IMR-90 (cell line): ENCODE results near the gene TM4SF18. TPM values are rescaled to one million over a fixed set of nuclear protein-coding genes. Genes with fewer than 3 reads are reported as not detected.

ENCODE experiments used
- ATAC-seq: fragments of 200-7000 bp; cut with Tn5 transposase; 2 replicates; pipeline ENCODE4 v1.9.1; 2020; ENCODE audit warnings: low read depth, mild to moderate bottlenecking, moderate library complexity
- BruUV-seq: library from RNA; stranded (reverse); fragments of 400-500 nt; replicated peaks from 2 replicates; lab custom pipeline; 2021; lab: Mats Ljungman, UMichigan
- CTCF ChIA-PET: fragments of 300-600 bp; formaldehyde crosslinking; extraction: SDS; loops from one replicate; lab custom pipeline; 2021; ENCODE audit warnings: antibody characterized with exemption; lab: Yijun Ruan, JAX
- POLR2A ChIA-PET: fragments of 300-600 bp; sonication (Branson Sonifier 250); formaldehyde crosslinking; loops from one replicate; lab custom pipeline; 2022; ENCODE audit warnings: antibody characterized with exemption; ENCODE audit not compliant: unreplicated experiment; lab: Charles Lee
- DNase-seq: peaks from one replicate; pipeline ENCODE4 v3.0.0; 2013
- H2AFZ ChIP-seq: replicated peaks from 2 replicates; pipeline ENCODE3; 2013; ENCODE audit warnings: low read length, mild to moderate bottlenecking; ENCODE audit not compliant: poor library complexity
- H2AK5ac ChIP-seq: 2 replicates; pipeline ENCODE4 v1.6.1; 2013; ENCODE audit warnings: low read depth, low read length, inconsistent platforms
- H2AK9ac ChIP-seq: replicated peaks from 2 replicates; pipeline ENCODE3; 2013; ENCODE audit warnings: mild to moderate bottlenecking, low read depth, low read length, moderate library complexity; ENCODE audit not compliant: poor library complexity
- H2BK120ac ChIP-seq: 2 replicates; pipeline ENCODE4 v1.6.1; 2013; ENCODE audit warnings: low read depth, low read length, inconsistent platforms
- H2BK15ac ChIP-seq: 3 replicates; pipeline ENCODE4 v1.6.1; 2013; ENCODE audit warnings: low read depth, low read length, inconsistent platforms
- H2BK20ac ChIP-seq: 2 replicates; pipeline ENCODE4 v1.6.1; 2013; ENCODE audit warnings: low read depth, mild to moderate bottlenecking, inconsistent platforms, low read length, moderate library complexity
- H2BK5ac ChIP-seq: 2 replicates; pipeline ENCODE4 v1.6.1; 2013; ENCODE audit warnings: mild to moderate bottlenecking, low read depth, low read length, inconsistent platforms; ENCODE audit not compliant: poor library complexity, severe bottlenecking
- H3K14ac ChIP-seq: replicated peaks from 2 replicates; pipeline ENCODE4 v1.6.1; 2013; ENCODE audit warnings: low read depth, low read length, inconsistent platforms
- H3K18ac ChIP-seq: 2 replicates; pipeline ENCODE4 v1.6.1; 2013; ENCODE audit warnings: low read depth, low read length, control low read depth
- H3K23ac ChIP-seq: 2 replicates; pipeline ENCODE4 v1.6.1; 2013; ENCODE audit warnings: low read depth, low read length, inconsistent platforms
- H3K27ac ChIP-seq: 2 replicates; pipeline ENCODE4 v1.5.1; 2013; ENCODE audit warnings: mild to moderate bottlenecking, control low read depth, low read length; ENCODE audit not compliant: insufficient read depth
- H3K27me3 ChIP-seq: 2 replicates; pipeline ENCODE4 v1.6.1; 2013; ENCODE audit warnings: low read length; ENCODE audit not compliant: control insufficient read depth, insufficient read depth
- H3K36me3 ChIP-seq: 2 replicates; pipeline ENCODE4 v1.6.1; 2013; ENCODE audit warnings: low read length, mixed read lengths; ENCODE audit not compliant: control insufficient read depth, insufficient read depth
- H3K4ac ChIP-seq: 2 replicates; pipeline ENCODE4 v1.6.1; 2013; ENCODE audit warnings: low read depth, low read length, inconsistent platforms
- H3K4me1 ChIP-seq: 2 replicates; pipeline ENCODE4 v1.6.1; 2013; ENCODE audit warnings: low read length, mixed read lengths; ENCODE audit not compliant: control insufficient read depth, insufficient read depth
- H3K4me2 ChIP-seq: 2 replicates; pipeline ENCODE4 v1.6.1; 2013; ENCODE audit warnings: low read depth, mild to moderate bottlenecking, control low read depth, low read length, moderate library complexity
- H3K4me3 ChIP-seq: 2 replicates; pipeline ENCODE4 v1.5.1; 2013; ENCODE audit warnings: low read depth, mild to moderate bottlenecking, control low read depth, low read length, moderate library complexity; ENCODE audit not compliant: insufficient read depth
- H3K56ac ChIP-seq: 2 replicates; pipeline ENCODE4 v1.6.1; 2013; ENCODE audit warnings: low read length, inconsistent platforms; ENCODE audit not compliant: insufficient read depth; ENCODE audit errors: extremely low read depth
- H3K79me1 ChIP-seq, 2 experiments: 2 replicates each; pipeline ENCODE4 v1.6.1; 2013; ENCODE audit warnings: low read length in 2 of 2, inconsistent platforms in 1 of 2, low read depth in 1 of 2
- H3K9ac ChIP-seq: 2 replicates; pipeline ENCODE4 v1.6.1; 2013; ENCODE audit warnings: low read depth, low read length, control low read depth
- H3K9me1 ChIP-seq: 2 replicates; pipeline ENCODE4 v1.6.1; 2013; ENCODE audit warnings: low read length, inconsistent platforms; ENCODE audit not compliant: insufficient read depth
- H3K9me3 ChIP-seq: 2 replicates; pipeline ENCODE4 v1.6.1; 2013; ENCODE audit warnings: low read length; ENCODE audit not compliant: control insufficient read depth, insufficient read depth
- H4K20me1 ChIP-seq: 2 replicates; pipeline ENCODE4 v1.6.1; 2013; ENCODE audit warnings: low read length, inconsistent platforms; ENCODE audit not compliant: insufficient read depth
- H4K5ac ChIP-seq: 2 replicates; pipeline ENCODE4 v1.6.1; 2013; ENCODE audit warnings: mild to moderate bottlenecking, low read depth, low read length, control low read depth
- H4K8ac ChIP-seq, 2 experiments: 2 replicates each; pipeline ENCODE4 v1.6.1; 2013; ENCODE audit warnings: low read depth in 2 of 2, low read length in 2 of 2, control low read depth in 1 of 2, inconsistent platforms in 1 of 2
- H4K91ac ChIP-seq: 2 replicates; pipeline ENCODE4 v1.6.1; 2013; ENCODE audit warnings: low read depth, low read length, inconsistent platforms; ENCODE audit not compliant: insufficient read depth
- BHLHE40 ChIP-seq: fragments of 150-350 bp; IDR thresholded peaks from 2 replicates; pipeline ENCODE4 v1.6.1; 2016; ENCODE audit warnings: mild to moderate bottlenecking, low read depth, low read length
- CEBPB ChIP-seq: IDR thresholded peaks from 2 replicates; pipeline ENCODE4 v1.6.1; 2012; ENCODE audit warnings: low read depth, low read length, improper control_type of control experiment
- CHD1 ChIP-seq: IDR thresholded peaks from 2 replicates; pipeline ENCODE4 v1.6.1; 2012; ENCODE audit warnings: low read depth, low read length, improper control_type of control experiment
- MAFK ChIP-seq: IDR thresholded peaks from 2 replicates; pipeline ENCODE4 v1.6.1; 2012; ENCODE audit warnings: low read depth, low read length, improper control_type of control experiment
- MAZ ChIP-seq: IDR thresholded peaks from 2 replicates; pipeline ENCODE4 v1.6.1; 2012; ENCODE audit warnings: low read depth, mild to moderate bottlenecking, low read length, improper control_type of control experiment, moderate library complexity, borderline replicate concordance
- MXI1 ChIP-seq: IDR thresholded peaks from 2 replicates; pipeline ENCODE4 v1.6.1; 2012; ENCODE audit warnings: low read depth, mild to moderate bottlenecking, low read length, moderate library complexity, borderline replicate concordance
- NFE2L2 ChIP-seq: fragments of 150-350 bp; IDR thresholded peaks from 2 replicates; pipeline ENCODE4 v1.6.1; 2016; ENCODE audit warnings: low read depth, mild to moderate bottlenecking, low read length
- POLR2A ChIP-seq: IDR thresholded peaks from 2 replicates; pipeline ENCODE4 v1.6.1; 2012; ENCODE audit warnings: mild to moderate bottlenecking, low read depth, low read length
- RAD21 ChIP-seq: IDR thresholded peaks from 2 replicates; pipeline ENCODE4 v1.6.1; 2012; ENCODE audit warnings: low read length, improper control_type of control experiment
- RCOR1 ChIP-seq: IDR thresholded peaks from 2 replicates; pipeline ENCODE4 v1.6.1; 2012; ENCODE audit warnings: mild to moderate bottlenecking, low read length, improper control_type of control experiment; ENCODE audit not compliant: insufficient replicate concordance
- RFX5 ChIP-seq: IDR thresholded peaks from 2 replicates; pipeline ENCODE4 v1.8.0; 2012; ENCODE audit warnings: low read depth, mild to moderate bottlenecking, low read length, moderate library complexity
- SMC3 ChIP-seq: fragments of 150-350 bp; IDR thresholded peaks from 2 replicates; pipeline ENCODE4 v1.6.1; 2016; ENCODE audit warnings: low read depth, mild to moderate bottlenecking, antibody characterized with exemption, low read length, moderate library complexity
- WGBS, 2 experiments: methylation state at CpG; one replicate each; pipeline versions ENCODE4 v1.1.5 to v1.1.7; 2013; ENCODE audit warnings: missing lambda C conversion rate in 2 of 2; ENCODE audit not compliant: insufficient read length in 1 of 2; ENCODE audit errors: extremely low coverage in 2 of 2; 5-methylcytosine and 5-hydroxymethylcytosine counted together
- dilution Hi-C: fragments of 300-500 bp; cut with HindIII; formaldehyde crosslinking; loops from one replicate; pipeline ENCODE4 v1.14.3; 2018; ENCODE audit warnings: low sequenced_read_pairs; ENCODE audit not compliant: unreplicated experiment
- in situ Hi-C: fragments of 300-500 bp; cut with MboI; formaldehyde crosslinking; loops from 3 replicates; pipeline ENCODE4 v1.14.3; 2019; ENCODE audit warnings: low sequenced_read_pairs, inconsistent platforms, mixed read lengths
- intact Hi-C: fragments of 100-400 bp; cut with micrococcal nuclease; formaldehyde crosslinking; loops from 2 replicates; pipeline ENCODE4 v1.10.0; 2022
- polyA plus RNA-seq, 3 experiments: library from polyadenylated mRNA; depleted of rRNA; stranded (reverse); fragments of >200 nt; gene quantifications; 2 replicates each; pipeline ENCODE4 v1.2.3, GENCODE V29; 2012; ENCODE audit warnings: low replicate concordance in 1 of 3
- total RNA-seq: library from RNA; depleted of rRNA; stranded (reverse); fragments of >200 nt; gene quantifications from 2 replicates; pipeline ENCODE4 v1.2.3, GENCODE V29; 2012
- TF ChIP-seq, protein P1 (sequence below): fragments of 150-350 bp; IDR thresholded peaks from 2 replicates; pipeline ENCODE4 v1.6.1; 2016; ENCODE audit warnings: low read depth, mild to moderate bottlenecking, low read length, moderate library complexity, borderline replicate concordance
- TF ChIP-seq, protein P2 (sequence below): conservative IDR thresholded peaks from 2 replicates; pipeline ENCODE4 v1.5.1; 2012; ENCODE audit warnings: mild to moderate bottlenecking, low read depth, low read length, improper control_type of control experiment
- TF ChIP-seq, protein P3 (sequence below): fragments of 150-350 bp; IDR thresholded peaks from 2 replicates; pipeline ENCODE4 v1.6.1; 2017; ENCODE audit warnings: mild to moderate bottlenecking, antibody characterized with exemption, low read length, low read depth

TM4SF18 gene
- total and polyA plus RNA-seq, 2 of the 4 experiments (the other 2 are of a cell fraction) = under 0.01 TPM; not detected in 1

DNA sequence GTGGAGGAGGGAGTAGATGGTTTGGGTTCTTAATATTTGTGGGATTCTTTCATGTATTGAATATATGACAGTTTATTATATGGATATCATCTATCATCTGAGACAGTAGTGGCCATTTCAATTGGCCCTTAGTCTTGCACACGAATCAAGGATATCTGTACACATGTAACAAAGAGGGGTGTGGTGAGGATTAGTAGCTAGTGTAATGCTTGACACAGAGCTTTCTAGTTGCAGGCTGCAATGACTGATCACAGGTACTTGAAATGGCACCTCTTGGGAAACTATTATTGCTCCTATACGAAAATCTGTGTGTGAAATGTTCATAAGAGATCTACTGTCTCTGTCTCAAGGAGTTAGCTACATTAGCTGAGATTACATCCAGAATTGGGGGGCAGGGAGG, 31.2 kb upstream of the TM4SF18 start:
- BruUV-seq = no TSS peak
- H2AK5ac ChIP-seq = peak overlapping the region; percentile 81; the same call in 1 of the 2 replicates

More for the DNA sequence above, 31.2 kb upstream of the TM4SF18 start:
- TF ChIP-seq SMC3 (no peak), RAD21 (no peak), NFE2L2 (no peak), BHLHE40 (no peak), CHD1 (no peak), RFX5 (no peak), MAZ (no peak), CEBPB (no peak), RCOR1 (no peak), MXI1 (no peak), POLR2A (no peak), MAFK (no peak)
- TF ChIP-seq, protein P1, sequence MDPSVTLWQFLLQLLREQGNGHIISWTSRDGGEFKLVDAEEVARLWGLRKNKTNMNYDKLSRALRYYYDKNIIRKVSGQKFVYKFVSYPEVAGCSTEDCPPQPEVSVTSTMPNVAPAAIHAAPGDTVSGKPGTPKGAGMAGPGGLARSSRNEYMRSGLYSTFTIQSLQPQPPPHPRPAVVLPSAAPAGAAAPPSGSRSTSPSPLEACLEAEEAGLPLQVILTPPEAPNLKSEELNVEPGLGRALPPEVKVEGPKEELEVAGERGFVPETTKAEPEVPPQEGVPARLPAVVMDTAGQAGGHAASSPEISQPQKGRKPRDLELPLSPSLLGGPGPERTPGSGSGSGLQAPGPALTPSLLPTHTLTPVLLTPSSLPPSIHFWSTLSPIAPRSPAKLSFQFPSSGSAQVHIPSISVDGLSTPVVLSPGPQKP = no peak
- TF ChIP-seq, protein P2, sequence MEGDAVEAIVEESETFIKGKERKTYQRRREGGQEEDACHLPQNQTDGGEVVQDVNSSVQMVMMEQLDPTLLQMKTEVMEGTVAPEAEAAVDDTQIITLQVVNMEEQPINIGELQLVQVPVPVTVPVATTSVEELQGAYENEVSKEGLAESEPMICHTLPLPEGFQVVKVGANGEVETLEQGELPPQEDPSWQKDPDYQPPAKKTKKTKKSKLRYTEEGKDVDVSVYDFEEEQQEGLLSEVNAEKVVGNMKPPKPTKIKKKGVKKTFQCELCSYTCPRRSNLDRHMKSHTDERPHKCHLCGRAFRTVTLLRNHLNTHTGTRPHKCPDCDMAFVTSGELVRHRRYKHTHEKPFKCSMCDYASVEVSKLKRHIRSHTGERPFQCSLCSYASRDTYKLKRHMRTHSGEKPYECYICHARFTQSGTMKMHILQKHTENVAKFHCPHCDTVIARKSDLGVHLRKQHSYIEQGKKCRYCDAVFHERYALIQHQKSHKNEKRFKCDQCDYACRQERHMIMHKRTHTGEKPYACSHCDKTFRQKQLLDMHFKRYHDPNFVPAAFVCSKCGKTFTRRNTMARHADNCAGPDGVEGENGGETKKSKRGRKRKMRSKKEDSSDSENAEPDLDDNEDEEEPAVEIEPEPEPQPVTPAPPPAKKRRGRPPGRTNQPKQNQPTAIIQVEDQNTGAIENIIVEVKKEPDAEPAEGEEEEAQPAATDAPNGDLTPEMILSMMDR = no peak
- TF ChIP-seq, protein P3, sequence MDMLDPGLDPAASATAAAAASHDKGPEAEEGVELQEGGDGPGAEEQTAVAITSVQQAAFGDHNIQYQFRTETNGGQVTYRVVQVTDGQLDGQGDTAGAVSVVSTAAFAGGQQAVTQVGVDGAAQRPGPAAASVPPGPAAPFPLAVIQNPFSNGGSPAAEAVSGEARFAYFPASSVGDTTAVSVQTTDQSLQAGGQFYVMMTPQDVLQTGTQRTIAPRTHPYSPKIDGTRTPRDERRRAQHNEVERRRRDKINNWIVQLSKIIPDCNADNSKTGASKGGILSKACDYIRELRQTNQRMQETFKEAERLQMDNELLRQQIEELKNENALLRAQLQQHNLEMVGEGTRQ = no peak
- Histone ChIP-seq H3K9ac (no peak overlapping the region), H4K20me1 (no peaks in the 10 kb centered on the region), H4K91ac (no peak overlapping the region), H3K14ac (no peak overlapping the region), H3K18ac (no peak overlapping the region), H3K9me1 (0 out of 2 replicates have a peak, but pooled peaks cover 5% of the 10 kb centered on the region), H3K4me2 (no peak overlapping the region), H3K27me3 (no peaks in the 10 kb centered on the region), H3K9me3 (no peaks in the 10 kb centered on the region), H3K56ac (no peak overlapping the region), H3K27ac (no peak overlapping the region), H4K8ac (no peak overlapping the region), H3K4me1 (peaks cover 2% of the 10 kb centered on the region), H2BK5ac (no peak overlapping the region), H2BK15ac (peak overlapping the region; percentile 67; the same call in 1 of the 3 replicates), H3K4me3 (no peak overlapping the region), H3K79me1 (no peaks in the 10 kb centered on the region), H3K4ac (no peak overlapping the region), H3K36me3 (peaks cover 2% of the 10 kb centered on the region), H2BK120ac (no peak overlapping the region; the same call in 1 of the 2 replicates), H2AFZ (no peak overlapping the region), H3K23ac (no peak overlapping the region), H2BK20ac (no peak overlapping the region), H4K5ac (no peak overlapping the region), H2AK9ac (no peak overlapping the region)
- ChIA-PET CTCF (no interaction called here), POLR2A (no interaction called here)
- intact Hi-C loops (no loop called here), in situ Hi-C loops (no loop called here), dilution Hi-C loops (no loop called here)
- WGBS, 2 experiments = no CpG with 5 or more reads among the region's 2 CpGs
- DNase-seq (no peak), ATAC-seq (no peak)
